ENCODE results near the gene AFF2.

Gene AFF2

DNA sequence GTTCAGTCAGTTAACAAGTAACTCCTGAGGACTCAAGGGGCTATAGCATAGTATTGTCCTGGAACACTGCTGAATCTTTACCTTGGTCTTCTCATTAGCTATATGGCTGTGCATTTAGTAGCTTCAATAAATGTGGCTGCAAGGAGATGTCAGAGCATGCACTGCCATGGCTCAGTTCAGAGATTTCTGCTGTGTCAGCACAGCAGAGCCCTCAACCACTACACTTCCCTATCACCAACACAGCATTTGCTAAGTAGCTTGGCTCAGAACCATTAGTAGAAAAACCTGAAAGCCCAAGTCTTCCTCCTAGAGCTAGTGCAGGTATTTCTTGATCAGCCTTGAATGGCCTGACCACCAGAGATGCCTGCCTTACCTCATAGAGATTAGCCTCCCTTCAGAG lies 538.6 kb downstream of the AFF2 start:
- H3K4me3 ChIP-seq, result no peak overlapping the region
- H3K4me1 ChIP-seq, result no peaks in the 10 kb centered on the region
- DNase-seq, result no peak
- TF ChIP-seq, protein P1, sequence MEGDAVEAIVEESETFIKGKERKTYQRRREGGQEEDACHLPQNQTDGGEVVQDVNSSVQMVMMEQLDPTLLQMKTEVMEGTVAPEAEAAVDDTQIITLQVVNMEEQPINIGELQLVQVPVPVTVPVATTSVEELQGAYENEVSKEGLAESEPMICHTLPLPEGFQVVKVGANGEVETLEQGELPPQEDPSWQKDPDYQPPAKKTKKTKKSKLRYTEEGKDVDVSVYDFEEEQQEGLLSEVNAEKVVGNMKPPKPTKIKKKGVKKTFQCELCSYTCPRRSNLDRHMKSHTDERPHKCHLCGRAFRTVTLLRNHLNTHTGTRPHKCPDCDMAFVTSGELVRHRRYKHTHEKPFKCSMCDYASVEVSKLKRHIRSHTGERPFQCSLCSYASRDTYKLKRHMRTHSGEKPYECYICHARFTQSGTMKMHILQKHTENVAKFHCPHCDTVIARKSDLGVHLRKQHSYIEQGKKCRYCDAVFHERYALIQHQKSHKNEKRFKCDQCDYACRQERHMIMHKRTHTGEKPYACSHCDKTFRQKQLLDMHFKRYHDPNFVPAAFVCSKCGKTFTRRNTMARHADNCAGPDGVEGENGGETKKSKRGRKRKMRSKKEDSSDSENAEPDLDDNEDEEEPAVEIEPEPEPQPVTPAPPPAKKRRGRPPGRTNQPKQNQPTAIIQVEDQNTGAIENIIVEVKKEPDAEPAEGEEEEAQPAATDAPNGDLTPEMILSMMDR (IDR thresholded peaks at IDR 0.05), result no peak
- no peak overlapping the region for H3K27ac ChIP-seq
- H3K27me3 ChIP-seq, result no peaks in the 10 kb centered on the region
- no peaks in the 10 kb centered on the region for H3K9me3 ChIP-seq
- intact Hi-C loops (cut with DNase I; ENCODE audit: low total_unique reads), result no loop called here
- no peaks in the 10 kb centered on the region for H3K36me3 ChIP-seq

DNA sequence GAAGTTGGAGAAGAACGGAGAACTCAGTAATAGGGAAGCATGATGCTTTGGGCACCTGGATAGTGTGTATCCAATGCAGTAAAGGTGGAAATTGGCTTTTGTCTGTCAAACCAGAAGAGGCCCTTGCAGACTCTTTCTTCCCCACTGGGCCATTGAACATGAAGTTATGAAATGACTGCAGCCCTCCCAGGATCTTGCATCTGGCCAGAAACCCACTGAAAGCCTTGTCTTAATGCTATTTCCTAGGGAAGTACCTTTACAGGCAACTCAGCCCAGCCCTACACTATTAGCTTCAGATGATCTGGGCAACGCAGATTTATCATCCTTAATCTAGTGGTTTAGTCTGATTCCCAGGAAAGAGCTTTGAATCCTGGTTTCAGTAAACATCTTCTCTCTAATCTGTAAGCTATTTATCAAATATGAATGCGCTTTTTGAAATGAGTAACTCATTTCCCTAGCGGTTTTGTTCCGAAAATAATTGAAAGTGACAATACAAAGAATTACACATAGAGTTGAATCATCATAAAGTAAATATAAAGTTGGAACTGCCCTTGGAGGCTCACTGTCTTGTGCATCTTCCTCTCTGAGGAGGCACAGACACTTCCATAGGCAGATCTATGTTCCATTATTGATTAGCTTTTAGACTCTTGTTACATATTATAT lies 540.6 kb downstream of the AFF2 start:
- no peaks in the 10 kb centered on the region for H3K9me3 ChIP-seq
- TF ChIP-seq, protein P1 (IDR thresholded peaks at IDR 0.05), result no peak
- intact Hi-C loops (cut with DNase I; ENCODE audit: low total_unique reads), result no loop called here
- DNase-seq, result no peak
- no peaks in the 10 kb centered on the region for H3K36me3 ChIP-seq
- H3K27ac ChIP-seq, result no peak overlapping the region
- no peaks in the 10 kb centered on the region for H3K27me3 ChIP-seq
- no peaks in the 10 kb centered on the region for H3K4me1 ChIP-seq
- no peak overlapping the region for H3K4me3 ChIP-seq

DNA sequence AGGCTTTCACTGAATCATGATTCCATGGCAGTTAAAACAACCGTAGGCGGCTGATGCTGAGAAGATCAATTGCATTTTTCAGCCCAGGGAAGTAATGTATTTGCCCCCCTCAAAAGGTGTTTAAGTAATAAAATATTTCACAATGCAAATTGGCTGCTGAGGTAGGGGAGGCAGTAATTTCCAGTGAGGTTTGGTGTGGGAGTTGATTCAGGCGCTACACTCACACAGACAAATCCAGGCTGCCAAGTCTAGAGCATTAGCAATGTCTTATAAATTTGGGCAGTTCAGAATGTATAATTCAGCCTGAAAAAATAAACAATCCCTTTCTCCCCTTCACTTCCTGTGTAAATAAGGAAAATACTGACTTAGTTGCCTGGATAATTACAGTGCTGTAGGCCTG lies 543.0 kb downstream of the AFF2 start:
- DNase-seq, result no peak
- intact Hi-C loops (cut with DNase I; ENCODE audit: low total_unique reads), result no loop called here
- Histone ChIP-seq H3K4me1 (no peaks in the 10 kb centered on the region), H3K4me3 (no peak overlapping the region), H3K27ac (no peak overlapping the region), H3K27me3 (no peaks in the 10 kb centered on the region), H3K9me3 (no peaks in the 10 kb centered on the region), H3K36me3 (no peaks in the 10 kb centered on the region)
- TF ChIP-seq, protein P1 (IDR thresholded peaks at IDR 0.05), result no peak

DNA sequence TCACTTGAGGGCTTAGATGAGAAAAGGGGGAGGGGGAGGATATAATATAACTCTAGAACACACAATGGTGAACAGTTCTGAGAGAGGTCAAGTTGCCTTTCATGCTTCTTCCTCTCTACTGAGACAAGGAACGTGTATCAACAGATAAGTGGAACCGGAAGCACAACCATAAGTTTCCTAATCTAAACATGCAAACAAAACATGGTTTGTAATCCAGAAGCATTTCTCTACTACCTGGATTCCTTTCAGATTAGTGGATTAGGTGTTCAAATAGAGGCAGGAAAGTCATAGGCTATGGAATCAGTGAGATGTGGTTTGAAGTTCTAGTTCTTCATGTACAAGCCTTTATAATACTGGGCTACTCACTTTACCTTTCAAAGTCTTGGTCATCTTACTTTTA lies 544.1 kb downstream of the AFF2 start:
- H3K4me1 ChIP-seq, result no peaks in the 10 kb centered on the region
- H3K9me3 ChIP-seq, result no peaks in the 10 kb centered on the region
- DNase-seq, result no peak
- TF ChIP-seq, protein P1 (IDR thresholded peaks at IDR 0.05), result no peak
- intact Hi-C loops (cut with DNase I; ENCODE audit: low total_unique reads), result no loop called here
- no peak overlapping the region for H3K27ac ChIP-seq
- H3K4me3 ChIP-seq, result no peak overlapping the region
- no peaks in the 10 kb centered on the region for H3K27me3 ChIP-seq
- H3K36me3 ChIP-seq, result no peaks in the 10 kb centered on the region

DNA sequence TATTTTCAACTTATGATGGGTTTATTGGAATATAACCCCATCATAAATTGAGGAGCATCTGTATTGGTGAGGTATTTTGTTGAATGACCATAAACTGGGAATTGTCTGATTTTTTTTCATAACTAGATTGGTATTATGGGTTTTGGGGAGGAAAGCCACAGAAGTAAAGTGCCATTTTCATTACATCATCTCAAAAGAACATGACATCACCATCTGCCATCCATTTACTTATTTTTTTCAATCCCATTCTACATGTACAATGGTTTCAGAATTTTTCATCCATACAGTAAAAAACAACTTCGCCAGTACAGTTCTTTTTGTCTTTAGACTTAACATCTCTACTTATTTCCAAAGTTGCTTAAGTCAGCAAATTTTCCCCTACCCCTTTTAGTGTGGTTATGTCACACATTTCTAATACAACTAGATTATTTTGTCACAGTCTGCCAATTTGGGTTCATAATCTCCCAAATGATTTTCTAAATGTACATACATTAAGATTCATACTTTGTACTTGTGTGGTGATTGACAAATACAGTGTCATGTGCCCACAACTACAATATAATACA lies 545.3 kb downstream of the AFF2 start:
- Histone ChIP-seq H3K36me3 (no peaks in the 10 kb centered on the region), H3K27me3 (no peaks in the 10 kb centered on the region), H3K4me1 (no peaks in the 10 kb centered on the region), H3K27ac (no peak overlapping the region), H3K4me3 (no peak overlapping the region), H3K9me3 (no peaks in the 10 kb centered on the region)
- intact Hi-C loops (cut with DNase I; ENCODE audit: low total_unique reads), result no loop called here
- TF ChIP-seq, protein P1 (IDR thresholded peaks at IDR 0.05), result no peak
- no peak for DNase-seq
